WI38 (cell line): ENCODE results near the gene GRK4.

ENCODE experiments used
- H3K4me3 ChIP-seq: 2 replicates; pipeline ENCODE4 v1.5.1; 2011; ENCODE audit warnings: low read depth, mild to moderate bottlenecking, control low read depth, low read length
- TF ChIP-seq, protein P1 (sequence below): IDR thresholded peaks from 2 replicates; pipeline ENCODE4 v1.5.1; 2012; ENCODE audit warnings: low read depth, mild to moderate bottlenecking, control low read depth, low read length

The GRK4 gene

DNA sequence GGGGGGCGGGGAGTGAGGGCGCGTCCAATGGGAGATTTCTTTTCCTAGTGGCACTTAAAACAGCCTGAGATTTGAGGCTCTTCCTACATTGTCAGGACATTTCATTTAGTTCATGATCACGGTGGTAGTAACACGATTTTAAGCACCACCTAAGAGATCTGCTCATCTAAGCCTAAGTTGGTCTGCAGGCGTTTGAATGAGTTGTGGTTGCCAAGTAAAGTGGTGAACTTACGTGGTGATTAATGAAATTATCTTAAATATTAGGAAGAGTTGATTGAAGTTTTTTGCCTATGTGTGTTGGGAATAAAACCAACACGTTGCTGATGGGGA lies 112.2 kb downstream of the GRK4 start:
- TF ChIP-seq, protein P1, sequence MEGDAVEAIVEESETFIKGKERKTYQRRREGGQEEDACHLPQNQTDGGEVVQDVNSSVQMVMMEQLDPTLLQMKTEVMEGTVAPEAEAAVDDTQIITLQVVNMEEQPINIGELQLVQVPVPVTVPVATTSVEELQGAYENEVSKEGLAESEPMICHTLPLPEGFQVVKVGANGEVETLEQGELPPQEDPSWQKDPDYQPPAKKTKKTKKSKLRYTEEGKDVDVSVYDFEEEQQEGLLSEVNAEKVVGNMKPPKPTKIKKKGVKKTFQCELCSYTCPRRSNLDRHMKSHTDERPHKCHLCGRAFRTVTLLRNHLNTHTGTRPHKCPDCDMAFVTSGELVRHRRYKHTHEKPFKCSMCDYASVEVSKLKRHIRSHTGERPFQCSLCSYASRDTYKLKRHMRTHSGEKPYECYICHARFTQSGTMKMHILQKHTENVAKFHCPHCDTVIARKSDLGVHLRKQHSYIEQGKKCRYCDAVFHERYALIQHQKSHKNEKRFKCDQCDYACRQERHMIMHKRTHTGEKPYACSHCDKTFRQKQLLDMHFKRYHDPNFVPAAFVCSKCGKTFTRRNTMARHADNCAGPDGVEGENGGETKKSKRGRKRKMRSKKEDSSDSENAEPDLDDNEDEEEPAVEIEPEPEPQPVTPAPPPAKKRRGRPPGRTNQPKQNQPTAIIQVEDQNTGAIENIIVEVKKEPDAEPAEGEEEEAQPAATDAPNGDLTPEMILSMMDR: no peak
- H3K4me3 ChIP-seq: peak overlapping the region; percentile 92

DNA sequence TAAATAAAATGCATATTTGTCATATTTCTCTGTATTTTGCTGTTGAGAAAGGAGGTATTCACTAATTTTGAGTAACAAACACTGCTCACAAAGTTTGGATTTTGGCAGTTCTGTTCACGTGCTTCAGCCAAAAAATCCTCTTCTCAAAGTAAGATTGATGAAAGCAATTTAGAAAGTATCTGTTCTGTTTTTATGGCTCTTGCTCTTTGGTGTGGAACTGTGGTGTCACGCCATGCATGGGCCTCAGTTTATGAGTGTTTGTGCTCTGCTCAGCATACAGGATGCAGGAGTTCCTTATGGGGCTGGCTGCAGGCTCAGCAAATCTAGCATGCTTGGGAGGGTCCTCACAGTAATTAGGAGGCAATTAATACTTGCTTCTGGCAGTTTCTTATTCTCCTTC lies 114.4 kb downstream of the GRK4 start:
- H3K4me3 ChIP-seq: no peak overlapping the region
- TF ChIP-seq, protein P1: no peak

DNA sequence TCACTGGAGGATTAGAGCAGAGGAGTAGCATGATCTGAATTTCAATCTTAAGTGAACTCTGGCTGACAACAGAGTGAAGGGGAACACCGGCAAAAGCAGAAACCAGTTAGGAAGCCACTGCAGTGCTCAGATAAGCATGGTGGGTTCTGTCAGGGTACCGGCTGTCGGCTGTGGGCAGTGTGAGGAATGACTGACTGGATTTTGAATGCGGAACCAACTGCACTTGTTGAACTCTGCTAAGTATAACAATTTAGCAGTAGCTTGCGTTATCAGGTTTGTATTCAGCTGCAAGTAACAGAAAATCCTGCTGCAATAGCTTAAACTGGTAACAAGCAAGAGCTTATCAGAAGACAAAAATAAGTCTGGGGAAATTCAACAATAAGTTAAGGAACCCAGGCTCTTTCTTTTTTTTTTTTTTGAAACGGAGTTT lies 116.3 kb downstream of the GRK4 start:
- TF ChIP-seq, protein P1: no peak
- H3K4me3 ChIP-seq: no peak overlapping the region

DNA sequence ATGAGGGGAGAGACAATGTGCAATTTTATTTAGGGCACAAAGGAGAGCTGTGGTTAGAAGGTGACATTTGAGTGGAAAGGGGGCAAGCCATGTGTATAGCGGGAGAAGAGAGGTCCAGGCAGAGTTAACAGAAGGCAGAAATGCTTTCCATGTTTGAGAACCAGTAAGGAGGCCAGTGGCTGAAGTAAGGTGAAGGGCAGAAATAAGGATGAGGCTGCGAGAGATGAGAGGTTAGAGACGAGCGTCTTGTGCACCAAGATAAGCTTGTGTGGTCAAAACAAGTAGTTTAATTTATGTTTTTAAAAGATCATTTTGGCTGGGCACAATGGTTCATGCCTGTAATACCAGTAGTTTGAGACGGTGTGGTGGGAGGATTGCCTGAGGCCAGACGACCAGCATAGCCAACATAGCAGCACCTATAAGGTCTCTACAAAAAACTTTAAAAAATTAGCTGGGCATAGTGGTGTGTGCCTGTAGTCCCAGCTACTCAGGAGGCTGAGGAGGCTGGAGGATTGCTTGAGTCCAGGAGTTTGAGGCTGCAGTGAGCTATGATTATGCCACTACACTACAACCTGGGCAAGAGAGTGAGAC lies 119.6 kb downstream of the GRK4 start:
- no peak overlapping the region for H3K4me3 ChIP-seq
- TF ChIP-seq, protein P1: no peak

DNA sequence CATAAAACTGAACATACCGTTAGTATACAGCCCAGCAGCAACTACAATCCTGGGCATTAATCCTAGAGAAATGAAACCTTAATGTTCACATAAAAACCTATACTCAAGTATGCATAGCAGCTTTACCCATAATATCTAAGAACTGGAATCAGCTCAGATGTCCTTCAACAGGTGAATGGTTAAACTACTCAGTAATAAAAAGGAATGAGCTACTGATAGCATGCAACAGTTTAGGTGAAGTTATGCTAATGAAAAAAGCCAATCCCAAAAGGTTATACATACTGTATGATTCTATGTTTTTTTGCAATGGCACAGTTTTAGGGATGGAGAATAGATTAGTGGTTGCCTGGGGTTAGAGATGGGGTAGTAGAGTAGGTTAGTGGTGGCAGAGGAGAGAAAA lies 120.4 kb downstream of the GRK4 start:
- no peak overlapping the region for H3K4me3 ChIP-seq
- TF ChIP-seq, protein P1: no peak

DNA sequence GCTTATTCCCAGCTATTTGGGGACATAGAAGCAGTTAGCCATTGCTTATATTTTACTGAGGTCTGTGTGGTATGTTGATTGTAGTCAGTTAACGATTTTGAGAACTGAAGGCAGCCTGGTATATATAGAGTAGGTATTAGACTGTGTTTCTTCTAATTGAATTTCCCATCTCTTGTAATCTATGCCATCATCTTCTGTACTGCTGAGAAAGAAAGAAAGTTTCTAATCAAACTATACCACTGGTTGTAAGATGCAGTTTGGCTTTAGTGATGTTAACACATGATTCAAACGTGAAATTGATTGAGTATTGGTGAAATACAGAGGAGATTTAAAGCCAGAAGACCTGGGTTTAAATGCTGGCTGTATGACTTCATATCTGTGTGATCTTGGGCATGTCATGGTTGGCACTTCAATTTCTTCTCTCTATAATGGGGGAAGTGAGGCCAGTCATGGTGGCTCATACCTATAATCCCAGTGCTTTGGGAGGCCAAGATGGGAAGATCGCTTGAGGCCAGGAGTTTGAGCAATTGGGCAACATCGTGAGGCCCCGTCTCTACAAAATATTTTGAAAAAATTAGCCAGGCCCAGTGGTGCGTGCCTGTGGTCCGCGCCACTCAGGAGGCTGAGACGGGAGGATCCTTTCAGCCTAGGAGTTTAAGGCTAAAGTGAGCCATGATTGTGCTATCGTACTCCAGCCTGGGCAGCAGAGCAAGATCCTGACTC lies 122.7 kb downstream of the GRK4 start:
- H3K4me3 ChIP-seq: no peak overlapping the region

More for the DNA sequence above, 122.7 kb downstream of the GRK4 start:
- TF ChIP-seq, protein P1: no peak
